Measurements from ENCODE around the gene GAST. TPM values are rescaled to one million over a fixed set of nuclear protein-coding genes. Genes with fewer than 3 reads are reported as not detected.

The GAST gene
- total and polyA plus RNA-seq, 9 of the 15 experiments (the other 6 are each of a cell fraction or from before 2014, with no cell fraction given), result not detected

DNA sequence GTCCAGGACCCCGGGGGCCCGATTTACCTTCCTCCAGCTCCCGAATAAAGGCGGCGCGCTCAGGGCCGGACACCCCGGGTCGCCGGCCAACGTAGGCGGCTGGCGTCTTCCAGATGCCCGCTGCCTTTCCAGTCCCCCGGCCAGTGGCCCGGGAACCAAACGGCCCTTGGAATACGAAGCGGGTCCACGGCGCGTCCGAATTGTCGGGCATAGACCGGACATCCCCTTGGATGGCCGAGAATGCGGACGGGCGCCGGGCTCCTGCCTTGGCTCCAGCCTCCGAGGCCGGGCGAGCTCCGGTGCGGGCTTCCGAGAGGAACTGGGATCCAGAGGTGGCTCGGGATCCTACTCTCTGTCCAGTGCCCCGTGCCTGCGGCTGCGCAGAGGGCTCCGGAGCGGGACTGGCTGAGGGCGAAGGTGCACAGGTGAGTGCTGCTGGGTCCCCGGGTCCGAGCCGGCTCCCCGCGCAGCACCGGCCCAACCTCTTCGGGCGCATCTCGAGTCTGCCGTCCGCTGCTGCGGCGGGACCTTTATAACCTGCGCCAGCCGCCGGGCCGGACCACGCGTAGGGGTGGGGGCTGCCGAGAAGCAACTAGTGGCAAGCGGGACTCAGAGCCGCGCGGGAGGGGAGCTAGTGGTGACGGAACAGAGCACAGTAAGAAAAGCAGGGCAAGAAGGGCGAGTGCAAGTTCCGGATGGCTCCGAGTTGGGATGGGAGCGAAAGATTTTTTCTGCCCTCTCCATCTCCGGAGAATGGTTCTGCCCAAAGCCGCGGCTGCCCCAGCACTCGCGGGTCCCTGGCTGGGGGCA, 22.2 kb downstream of the GAST start, which contains the start of gene HAP1:
TSS of gene HAP1 (minus strand) at position 505 of the 810 bp plus-strand sequence. CDS start at position 496, 9 bp downstream.
- Histone ChIP-seq H3K36me3 (ENCODE audit: control insufficient read depth, insufficient read depth, low read length) (no peaks in the 10 kb centered on the region), H3K27ac (ENCODE audit: extremely low read depth, low read depth, low read length) (no peak within 1 kb of the TSS), H3K9ac (ENCODE audit: insufficient read depth in 1 of 2, low read depth in 2 of 2, low read length in 2 of 2) (no peak within 1 kb of the TSS; a peak in 1 of 4 replicates), H3K9me3 (replicated peaks; ENCODE audit: control insufficient read depth, insufficient read depth, low read depth, low read length) (no peaks in the 10 kb centered on the region), H3K4me1 (replicated peaks in 1 of 2; ENCODE audit: control insufficient read depth in 2 of 2, insufficient read depth in 2 of 2, low read length in 2 of 2) (peaks cover 4 to 20% of the 10 kb centered on the region in 2 experiments; a peak in 4 of 5 replicates), H3K79me2 (ENCODE audit: control insufficient read depth, insufficient read depth, low read length) (no peaks in the 10 kb centered on the region), H2AFZ (ENCODE audit: low read depth, low read length) (no peak within 1 kb of the TSS), H3K4me2 (ENCODE audit: insufficient read depth, low read length) (no peak within 1 kb of the TSS), H3K4me3 (no peak within 1 kb of the TSS), H4K20me1 (replicated peaks; ENCODE audit: control insufficient read depth, insufficient read depth, low read length) (no peaks in the 10 kb centered on the region; the same call in 1 of the 2 replicates), H3K27me3 (ENCODE audit: control insufficient read depth in 2 of 2, insufficient read depth in 2 of 2, low read length in 2 of 2) (peaks cover 35 to 55% of the 10 kb centered on the region in 2 experiments), H3K9me1 (ENCODE audit: control insufficient read depth, insufficient read depth, low read length) (no peaks in the 10 kb centered on the region)
- intact Hi-C loops (cut with micrococcal nuclease) (no loop called here), in situ Hi-C loops (cut with MboI) (loop anchor here (25.0 kb wide), 1 partner anchor 378 kb away; the partner anchor contains the start of genes DHX58, HSPB9 and KAT2A)
- 9% methylated on average over 55 of the region's 77 CpGs for WGBS (ENCODE audit: insufficient coverage, low coverage, missing lambda C conversion rate)
- DNase-seq (ENCODE audit: extremely low read depth in 1 of 4, low spot score in 3 of 4), result no peak
- CTCF ChIA-PET (ENCODE audit: low intra/inter-chr PET ratio), result no interaction called here
- POLR2A ChIA-PET, result interaction anchor here (1.1 kb wide), 1 partner anchor 88 kb away, joined by 4 read pairs; no protein-coding TSS in a partner anchor
- no TSS peak for BruUV-seq (replicated peaks)
- no peak for ATAC-seq
- FAIRE-seq, result no peak
- TF ChIP-seq ZNF175 (CRISPR knock-in tag; IDR thresholded peaks at IDR 0.05; ENCODE audit: low read depth), result no peak
- no peak for TF ChIP-seq NR4A1 (CRISPR knock-in tag; IDR thresholded peaks at IDR 0.05)
- TF ChIP-seq NR4A1 (tag; IDR thresholded peaks at IDR 0.05), result no peak
- TF ChIP-seq CC2D1A (IDR thresholded peaks at IDR 0.05), result no peak
- TF ChIP-seq HDAC2 (IDR thresholded peaks at IDR 0.05), result no peak
- TF ChIP-seq, protein P1, sequence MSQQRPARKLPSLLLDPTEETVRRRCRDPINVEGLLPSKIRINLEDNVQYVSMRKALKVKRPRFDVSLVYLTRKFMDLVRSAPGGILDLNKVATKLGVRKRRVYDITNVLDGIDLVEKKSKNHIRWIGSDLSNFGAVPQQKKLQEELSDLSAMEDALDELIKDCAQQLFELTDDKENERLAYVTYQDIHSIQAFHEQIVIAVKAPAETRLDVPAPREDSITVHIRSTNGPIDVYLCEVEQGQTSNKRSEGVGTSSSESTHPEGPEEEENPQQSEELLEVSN (IDR thresholded peaks at IDR 0.05; ENCODE audit: borderline replicate concordance in 1 of 2, extremely low read depth in 1 of 2, insufficient read depth in 1 of 2, insufficient read length in 1 of 2, low read depth in 1 of 2, low read length in 1 of 2, poor library complexity in 1 of 2, severe bottlenecking in 1 of 2), result no peak
- no peak for TF ChIP-seq ZBTB7A (IDR thresholded peaks at IDR 0.05; ENCODE audit: borderline replicate concordance, control insufficient read depth, low read depth, low read length)
- TF ChIP-seq SRSF1 (IDR thresholded peaks at IDR 0.05; ENCODE audit: low read depth, low read length), result no peak
- no peak for TF ChIP-seq HOXB6 (CRISPR knock-in tag; IDR thresholded peaks at IDR 0.05; ENCODE audit: borderline replicate concordance)
- TF ChIP-seq DNMT1 (IDR thresholded peaks at IDR 0.05), result no peak
- TF ChIP-seq, protein P2, sequence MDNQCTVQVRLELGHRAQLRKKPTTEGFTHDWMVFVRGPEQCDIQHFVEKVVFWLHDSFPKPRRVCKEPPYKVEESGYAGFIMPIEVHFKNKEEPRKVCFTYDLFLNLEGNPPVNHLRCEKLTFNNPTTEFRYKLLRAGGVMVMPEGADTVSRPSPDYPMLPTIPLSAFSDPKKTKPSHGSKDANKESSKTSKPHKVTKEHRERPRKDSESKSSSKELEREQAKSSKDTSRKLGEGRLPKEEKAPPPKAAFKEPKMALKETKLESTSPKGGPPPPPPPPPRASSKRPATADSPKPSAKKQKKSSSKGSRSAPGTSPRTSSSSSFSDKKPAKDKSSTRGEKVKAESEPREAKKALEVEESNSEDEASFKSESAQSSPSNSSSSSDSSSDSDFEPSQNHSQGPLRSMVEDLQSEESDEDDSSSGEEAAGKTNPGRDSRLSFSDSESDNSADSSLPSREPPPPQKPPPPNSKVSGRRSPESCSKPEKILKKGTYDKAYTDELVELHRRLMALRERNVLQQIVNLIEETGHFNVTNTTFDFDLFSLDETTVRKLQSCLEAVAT (IDR thresholded peaks at IDR 0.05), result no peak
- TF ChIP-seq MCM5 (IDR thresholded peaks at IDR 0.05; ENCODE audit: low read depth), result no peak
- TF ChIP-seq, protein P3, sequence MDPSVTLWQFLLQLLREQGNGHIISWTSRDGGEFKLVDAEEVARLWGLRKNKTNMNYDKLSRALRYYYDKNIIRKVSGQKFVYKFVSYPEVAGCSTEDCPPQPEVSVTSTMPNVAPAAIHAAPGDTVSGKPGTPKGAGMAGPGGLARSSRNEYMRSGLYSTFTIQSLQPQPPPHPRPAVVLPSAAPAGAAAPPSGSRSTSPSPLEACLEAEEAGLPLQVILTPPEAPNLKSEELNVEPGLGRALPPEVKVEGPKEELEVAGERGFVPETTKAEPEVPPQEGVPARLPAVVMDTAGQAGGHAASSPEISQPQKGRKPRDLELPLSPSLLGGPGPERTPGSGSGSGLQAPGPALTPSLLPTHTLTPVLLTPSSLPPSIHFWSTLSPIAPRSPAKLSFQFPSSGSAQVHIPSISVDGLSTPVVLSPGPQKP (CRISPR knock-in tag; IDR thresholded peaks at IDR 0.05), result no peak
- TF ChIP-seq ZNF707 (CRISPR knock-in tag; conservative IDR thresholded peaks at IDR 0.05), result no peak
- TF ChIP-seq ZNF77 (CRISPR knock-in tag; IDR thresholded peaks at IDR 0.05), result no peak
- peak in 1 of 2 experiments; percentile 47; a peak in 1 of 4 replicates for TF ChIP-seq FOXK2 (conservative IDR thresholded peaks at IDR 0.05 in 1 of 2, IDR thresholded peaks at IDR 0.05 in 1 of 2; ENCODE audit: low read depth in 2 of 2)
- TF ChIP-seq MAFF (IDR thresholded peaks at IDR 0.05; ENCODE audit: low read length), result no peak
- TF ChIP-seq FOXJ2 (tag; IDR thresholded peaks at IDR 0.05), result no peak
- no peak for TF ChIP-seq THRAP3 (IDR thresholded peaks at IDR 0.05; ENCODE audit: borderline replicate concordance)
- no peak for TF ChIP-seq CEBPB (tag; IDR thresholded peaks at IDR 0.05)
